GM21576 (cell line): ENCODE data around the gene ASIC3.

Experiments
- ATAC-seq: cut with Tn5 transposase; IDR thresholded peaks from one replicate; pipeline ENCODE4 v1.9.1; 2021; ENCODE audit warnings: mild to moderate bottlenecking, moderate library complexity; ENCODE audit not compliant: unreplicated experiment

ASIC3 gene

DNA sequence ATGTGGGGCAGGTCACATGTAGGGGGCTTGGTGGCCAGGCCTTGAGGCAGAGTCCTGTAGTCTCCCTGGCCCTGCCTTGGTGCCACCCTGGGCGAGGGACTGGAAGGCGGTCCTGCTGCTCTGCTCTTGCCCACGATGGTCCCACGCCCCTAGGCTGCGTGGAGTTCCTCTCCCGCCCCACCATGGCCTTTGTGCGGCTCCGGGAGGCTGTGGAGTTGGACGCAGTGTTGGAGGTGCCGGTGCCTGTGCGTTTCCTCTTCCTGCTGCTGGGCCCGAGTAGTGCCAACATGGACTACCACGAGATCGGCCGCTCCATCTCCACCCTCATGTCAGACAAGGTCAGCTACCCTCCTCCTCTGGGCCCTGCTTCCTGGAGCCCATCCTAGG, 22.2 kb downstream of the ASIC3 start:
- no peak for ATAC-seq

DNA sequence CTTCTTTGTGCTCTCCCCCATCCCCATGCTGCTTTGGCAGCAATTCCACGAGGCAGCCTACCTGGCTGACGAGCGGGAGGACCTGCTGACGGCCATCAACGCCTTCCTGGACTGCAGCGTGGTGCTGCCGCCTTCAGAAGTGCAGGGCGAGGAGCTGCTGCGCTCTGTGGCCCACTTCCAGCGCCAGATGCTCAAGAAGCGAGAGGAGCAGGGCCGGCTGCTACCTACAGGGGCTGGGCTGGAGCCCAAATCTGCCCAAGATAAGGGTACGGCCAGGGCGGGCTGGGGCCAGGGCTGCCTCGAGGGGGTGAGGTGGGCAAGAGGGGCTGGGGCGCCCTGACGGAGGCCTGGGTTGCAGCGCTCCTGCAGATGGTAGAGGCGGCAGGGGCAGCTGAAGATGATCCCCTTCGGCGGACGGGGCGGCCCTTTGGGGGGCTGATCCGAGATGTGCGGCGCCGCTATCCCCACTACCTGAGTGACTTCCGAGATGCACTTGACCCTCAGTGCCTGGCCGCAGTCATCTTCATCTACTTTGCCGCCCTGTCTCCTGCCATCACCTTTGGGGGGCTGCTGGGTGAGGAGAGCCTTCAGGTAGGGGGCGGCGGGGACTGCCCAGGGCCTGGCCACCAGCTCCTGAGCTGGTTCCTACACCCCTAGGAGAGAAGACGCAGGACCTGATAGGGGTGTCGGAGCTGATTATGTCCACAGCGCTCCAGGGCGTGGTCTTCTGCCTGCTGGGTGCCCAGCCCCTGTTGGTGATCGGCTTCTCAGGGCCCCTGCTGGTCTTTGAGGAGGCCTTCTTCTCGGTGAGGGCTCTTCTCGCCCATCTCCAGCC, 22.9 kb downstream of the ASIC3 start:
- no peak for ATAC-seq

DNA sequence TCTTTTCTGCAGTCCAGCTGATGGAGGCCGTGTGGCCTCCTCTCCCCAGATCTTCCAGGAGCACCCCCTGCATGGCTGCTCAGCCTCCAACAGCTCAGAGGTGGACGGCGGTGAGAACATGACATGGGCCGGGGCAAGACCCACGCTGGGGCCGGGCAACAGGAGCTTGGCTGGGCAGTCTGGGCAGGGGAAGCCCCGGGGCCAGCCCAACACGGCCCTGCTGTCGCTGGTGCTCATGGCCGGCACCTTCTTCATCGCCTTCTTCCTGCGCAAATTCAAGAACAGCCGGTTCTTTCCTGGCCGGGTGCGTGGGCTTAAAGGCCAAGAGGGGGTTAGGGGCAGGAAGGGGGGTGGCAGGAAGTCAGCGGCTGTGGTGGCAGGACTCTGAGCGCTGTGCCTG, 25.7 kb downstream of the ASIC3 start:
- ATAC-seq: no peak

DNA sequence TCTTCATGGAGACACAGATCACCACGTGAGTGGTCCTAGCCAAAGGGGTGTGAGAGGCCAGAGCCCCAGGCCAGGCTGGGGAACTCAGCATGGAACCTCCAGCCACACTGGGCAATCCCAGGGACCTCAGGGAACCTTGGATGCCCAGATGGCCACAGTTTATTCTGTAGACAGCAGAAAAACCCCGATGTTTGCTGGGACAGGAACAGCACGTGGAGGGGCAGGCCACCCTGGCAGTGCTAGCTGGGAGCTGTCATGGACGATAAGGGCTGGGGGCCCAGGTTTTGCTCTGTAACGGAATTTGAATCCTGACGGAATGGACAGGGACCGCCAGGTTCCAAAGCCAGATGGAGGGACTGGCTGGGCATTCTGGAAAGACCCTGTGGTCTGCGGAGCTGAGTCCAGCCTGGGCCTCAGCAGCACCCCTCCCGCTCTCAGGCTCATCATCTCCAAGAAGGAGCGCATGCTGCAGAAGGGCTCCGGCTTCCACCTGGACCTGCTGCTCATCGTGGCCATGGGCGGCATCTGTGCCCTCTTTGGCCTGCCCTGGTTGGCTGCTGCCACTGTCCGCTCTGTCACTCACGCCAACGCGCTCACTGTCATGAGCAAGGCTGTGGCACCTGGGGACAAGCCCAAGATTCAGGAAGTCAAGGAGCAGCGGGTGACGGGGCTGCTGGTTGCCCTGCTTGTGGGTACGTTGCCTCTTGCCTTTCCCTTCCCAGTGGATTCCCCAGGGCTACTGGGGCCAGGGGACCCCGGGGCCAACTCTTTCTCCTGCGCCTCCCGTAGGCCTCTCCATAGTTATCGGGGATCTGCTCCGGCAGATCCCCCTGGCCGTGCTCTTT, 26.7 kb downstream of the ASIC3 start:
- ATAC-seq: no peak

DNA sequence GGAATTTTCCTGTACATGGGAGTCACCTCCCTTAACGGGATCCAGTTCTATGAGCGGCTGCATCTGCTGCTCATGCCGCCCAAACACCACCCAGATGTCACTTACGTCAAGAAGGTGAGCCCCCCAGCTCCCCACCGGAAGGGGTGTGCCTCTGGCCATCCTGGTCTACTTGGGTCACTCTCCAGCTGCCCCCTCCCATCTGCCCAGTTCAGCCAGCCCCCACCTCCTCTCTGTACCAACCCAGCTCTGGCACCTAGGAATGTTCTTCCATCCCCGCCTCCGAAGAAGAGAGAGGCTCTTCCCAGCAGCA, 27.3 kb downstream of the ASIC3 start:
- no peak for ATAC-seq

DNA sequence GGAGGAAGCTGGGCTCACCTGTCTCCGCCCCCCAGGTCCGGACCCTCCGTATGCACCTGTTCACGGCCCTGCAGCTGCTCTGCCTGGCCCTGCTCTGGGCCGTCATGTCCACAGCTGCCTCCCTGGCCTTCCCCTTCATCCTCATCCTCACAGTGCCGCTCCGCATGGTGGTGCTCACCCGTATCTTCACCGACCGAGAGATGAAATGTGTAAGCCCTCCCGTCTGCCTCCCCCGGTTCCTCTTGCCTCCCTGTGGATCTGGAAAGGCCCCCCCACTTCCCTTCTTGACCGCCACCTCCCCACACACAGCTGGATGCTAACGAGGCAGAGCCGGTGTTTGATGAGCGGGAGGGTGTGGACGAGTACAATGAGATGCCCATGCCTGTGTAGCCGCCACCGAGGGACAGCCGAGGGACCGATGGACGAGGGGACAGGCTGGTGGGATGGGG, 27.7 kb downstream of the ASIC3 start:
- no peak for ATAC-seq

DNA sequence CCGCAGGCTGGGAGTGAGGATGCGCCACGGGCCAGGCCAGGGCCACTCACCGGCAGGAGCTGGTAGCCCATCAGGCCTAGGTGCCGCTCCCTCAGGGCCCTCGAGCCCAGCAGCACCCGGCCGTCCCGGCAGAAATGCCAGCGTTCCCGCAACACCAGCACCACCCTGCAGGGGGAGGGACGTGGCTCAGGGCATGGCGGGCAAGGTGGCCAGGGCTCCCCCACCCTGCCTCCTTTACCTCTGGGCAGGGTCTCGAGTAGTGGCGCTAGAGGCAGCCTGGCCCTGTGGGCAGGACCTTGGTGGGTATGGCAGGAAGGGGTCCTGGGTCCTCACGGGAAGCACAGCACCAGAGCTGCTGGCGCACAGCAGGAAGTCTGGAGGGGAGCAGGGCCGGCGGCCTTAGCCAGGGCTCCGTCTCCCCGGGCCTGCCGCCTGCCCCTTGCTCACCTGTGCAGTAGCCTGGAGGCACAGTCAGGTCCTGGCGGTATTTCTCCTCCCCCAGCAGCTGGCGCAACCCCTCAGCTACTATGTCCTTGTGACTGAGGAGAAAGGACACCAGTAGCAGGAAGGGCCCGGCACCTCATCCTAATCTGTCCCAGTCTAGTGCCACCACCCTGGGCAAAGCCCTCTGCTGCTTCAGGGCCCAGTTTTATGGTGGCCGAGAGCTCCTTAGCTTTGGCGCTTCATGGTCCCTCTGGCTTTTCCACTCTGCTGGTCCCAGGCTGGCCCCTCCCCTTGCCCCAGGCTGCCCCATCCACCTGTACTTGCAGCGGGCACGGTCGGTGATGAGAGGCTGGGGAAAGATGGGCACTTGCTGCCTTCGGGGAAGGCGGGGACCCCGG, 28.8 kb downstream of the ASIC3 start:
- no peak for ATAC-seq

DNA sequence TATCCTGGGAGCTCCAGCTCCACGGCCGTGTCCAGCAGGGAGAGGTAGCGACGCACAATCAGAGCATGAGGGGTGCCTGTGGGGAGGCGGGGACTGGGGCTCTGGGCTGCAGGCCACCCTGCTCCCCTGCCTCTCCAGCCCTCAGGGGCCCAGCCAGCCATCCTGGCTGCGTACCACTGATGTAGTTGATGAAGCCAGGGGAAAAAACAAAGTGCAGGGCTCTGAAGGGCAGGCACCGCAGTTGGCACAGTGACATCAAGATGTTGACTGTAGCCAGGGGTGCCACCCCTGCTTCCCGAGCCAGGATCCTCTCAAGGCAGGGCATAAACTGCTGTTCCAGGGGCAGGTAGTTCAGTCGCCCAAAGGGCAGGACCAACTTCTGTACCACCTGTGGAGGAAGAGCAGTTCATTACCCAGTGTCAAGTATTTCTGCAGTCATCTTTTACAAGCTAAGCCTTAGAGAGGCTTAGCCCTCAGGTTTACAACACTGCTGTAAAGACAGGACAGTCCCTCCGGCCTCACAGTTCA, 29.4 kb downstream of the ASIC3 start:
- no peak for ATAC-seq

DNA sequence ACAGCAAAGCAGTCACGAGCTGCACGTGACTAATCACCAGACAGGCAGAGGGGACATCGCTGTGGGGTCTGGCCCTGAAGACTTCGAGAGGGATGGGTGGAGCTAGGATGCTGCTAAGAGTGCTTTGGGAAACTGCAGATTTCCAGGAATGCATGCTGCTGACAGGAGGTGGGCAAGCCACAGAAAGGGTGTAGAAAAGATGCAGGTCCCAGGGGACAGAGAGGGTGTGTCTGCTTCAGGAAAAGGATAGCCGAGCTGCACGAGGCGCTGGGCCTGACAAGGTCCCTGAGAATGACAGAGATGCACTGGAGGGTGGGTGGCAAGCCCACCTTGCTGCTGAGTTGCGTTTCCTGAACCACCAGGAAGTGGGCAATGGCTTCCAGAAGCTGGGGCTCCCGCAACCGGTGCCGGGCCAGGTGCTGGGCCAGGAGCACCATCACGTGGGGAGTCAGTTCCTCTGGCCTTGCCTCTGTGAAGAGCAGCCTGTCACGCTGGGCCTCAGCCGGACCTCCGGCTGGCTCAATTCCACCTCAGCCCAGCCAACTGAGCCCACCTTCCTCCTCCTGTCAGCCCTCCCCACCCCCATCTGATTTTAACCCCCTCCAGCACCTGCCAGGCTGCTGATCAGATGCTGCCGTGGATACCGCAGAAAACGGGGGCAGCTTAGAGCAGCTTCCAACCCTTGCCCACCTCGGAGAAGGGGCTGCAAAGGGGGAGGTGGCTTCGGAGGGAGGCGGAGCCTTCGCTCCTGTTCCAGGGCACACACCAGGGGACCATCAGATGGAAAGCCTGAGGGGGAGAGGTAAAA, 30.1 kb downstream of the ASIC3 start:
- ATAC-seq: no peak

DNA sequence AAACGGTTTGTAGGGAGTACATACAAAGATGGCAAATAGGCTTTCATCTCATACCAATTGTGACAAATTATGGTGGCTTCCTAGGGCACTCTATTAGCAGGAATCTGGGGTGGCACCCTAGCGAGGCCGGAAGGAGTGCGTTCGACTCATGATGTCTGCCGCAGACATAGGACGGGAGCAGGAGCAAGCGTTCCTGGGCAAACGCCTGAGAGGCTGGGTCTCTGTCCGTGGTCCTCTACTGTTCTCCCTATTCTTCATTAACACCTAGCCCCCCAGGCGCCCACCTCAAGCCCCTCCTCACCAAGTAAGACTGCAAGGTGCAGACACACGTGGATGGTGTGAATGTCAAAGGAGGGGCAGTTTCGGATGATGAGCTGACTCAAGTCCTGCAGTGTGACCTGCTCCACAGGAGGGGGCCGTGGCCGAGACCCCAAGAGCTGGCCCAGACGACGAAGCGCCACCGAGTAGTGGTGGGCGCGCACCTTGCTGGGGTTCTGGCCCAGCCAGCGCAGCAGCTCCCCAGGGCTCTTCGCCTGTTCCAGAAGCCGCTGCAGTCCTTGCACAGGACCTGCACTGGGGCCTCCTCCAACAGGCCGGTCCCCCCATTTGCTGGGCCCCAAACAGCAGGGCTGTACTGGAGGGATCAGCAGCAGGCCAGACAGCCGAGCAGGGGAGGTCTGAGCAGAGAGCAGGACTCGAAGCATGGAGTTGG, 31.0 kb downstream of the ASIC3 start:
- no peak for ATAC-seq

DNA sequence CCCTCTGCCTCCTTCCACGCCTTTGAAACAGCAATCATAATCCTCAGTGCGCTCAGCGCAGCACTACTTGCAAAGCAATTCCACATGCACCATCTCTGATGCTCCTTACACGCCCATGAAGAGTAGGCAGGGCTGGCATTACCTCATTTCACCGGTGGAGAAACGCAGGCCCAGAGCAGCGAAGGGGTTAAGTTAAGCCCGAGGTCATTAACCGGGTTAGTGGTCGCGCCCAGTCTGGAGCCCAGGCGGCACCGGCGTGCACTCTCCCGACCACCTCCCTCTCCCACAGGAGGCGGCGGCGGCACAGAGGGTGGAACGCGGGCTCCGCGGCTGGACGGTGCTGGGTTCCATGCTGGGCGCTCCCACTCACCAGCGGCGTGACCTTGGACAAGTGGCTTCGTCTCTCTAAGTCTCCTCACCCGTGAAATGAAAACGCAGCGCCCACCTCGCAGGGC, 31.8 kb downstream of the ASIC3 start:
- no peak for ATAC-seq

DNA sequence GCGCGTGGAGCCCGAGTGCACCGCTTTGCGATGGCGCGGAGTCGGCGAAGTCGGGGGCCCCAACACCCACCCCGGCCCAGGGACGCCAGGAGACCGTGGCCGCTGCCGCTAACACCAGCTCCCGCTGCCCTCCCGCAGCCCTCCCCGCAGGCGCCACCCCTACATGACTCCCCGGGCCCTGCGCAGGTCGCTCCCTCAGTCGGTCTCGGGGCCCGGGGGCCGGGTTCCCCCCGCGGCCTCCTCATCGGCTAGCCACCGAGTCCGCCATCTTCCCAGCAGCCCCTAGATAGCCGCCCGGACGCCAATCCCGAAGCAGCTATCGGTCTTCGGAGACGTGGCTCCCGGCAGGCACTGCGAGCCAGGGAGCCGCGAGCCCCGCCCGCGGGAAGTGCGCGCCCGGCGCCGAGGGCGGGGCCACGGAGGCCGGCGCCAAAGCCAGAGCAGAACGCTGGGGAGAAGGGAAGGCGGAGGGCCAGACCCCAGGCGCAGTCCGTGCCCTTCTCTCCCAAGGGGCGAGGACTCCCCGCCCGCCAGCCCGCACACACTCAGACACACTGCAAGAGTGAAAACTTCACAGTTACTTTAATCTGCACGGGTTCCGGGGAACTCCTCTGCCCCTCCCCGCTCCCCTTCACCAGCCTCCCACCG, 32.3 kb downstream of the ASIC3 start, which contains the start of gene FASTK:
Gene FASTK (minus strand): TSS at position 288 of the 648 bp plus-strand sequence. CDS start 43 bp downstream, at position 245.
- ATAC-seq: peak; percentile 75

DNA sequence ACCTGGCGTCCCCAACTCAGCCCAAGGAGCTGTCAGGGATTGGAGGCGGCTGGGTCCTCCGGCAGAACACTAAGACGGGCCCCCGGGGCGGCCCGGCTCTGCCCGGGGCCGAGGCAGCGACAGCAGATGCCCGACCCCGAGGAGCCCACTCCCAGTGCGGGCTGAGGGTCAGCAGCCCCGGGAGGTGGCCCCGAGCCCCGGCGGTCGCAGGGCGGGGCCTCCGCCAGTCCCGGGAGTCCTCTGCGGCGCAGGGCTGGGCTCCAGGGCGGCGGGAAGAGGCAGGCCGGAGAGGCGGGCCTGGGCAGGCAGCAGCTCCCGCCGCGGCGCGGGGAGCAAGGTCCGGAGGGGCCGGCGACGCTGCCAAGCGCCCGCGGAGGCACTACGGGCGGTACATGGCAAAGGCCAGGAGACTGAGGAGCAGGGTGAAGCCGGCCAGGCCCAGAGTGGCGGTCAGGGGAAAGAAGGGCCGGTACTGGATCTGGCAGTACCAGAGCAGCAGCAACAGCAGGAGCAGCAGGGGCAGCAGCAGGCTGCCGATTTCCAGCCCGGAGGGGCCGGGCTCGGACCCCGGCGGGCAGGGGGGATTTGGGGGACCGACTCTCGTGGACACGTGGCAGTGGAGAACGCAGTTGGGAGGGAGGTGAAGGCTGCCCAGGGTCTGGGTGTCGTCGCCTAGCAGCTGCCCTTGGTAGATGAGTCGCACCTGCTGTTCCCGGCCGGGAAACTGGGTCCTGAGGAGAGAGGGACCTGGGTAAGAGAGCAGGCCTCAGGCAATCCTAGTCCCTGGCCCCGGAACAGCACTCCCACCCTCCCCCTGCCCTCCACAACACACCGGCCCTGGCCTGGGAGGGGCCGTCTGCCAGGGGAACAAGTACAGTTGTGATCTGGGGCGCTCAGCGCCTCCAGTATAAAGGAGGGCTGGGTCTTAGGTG, 33.1 kb downstream of the ASIC3 start:
- ATAC-seq: no peak

DNA sequence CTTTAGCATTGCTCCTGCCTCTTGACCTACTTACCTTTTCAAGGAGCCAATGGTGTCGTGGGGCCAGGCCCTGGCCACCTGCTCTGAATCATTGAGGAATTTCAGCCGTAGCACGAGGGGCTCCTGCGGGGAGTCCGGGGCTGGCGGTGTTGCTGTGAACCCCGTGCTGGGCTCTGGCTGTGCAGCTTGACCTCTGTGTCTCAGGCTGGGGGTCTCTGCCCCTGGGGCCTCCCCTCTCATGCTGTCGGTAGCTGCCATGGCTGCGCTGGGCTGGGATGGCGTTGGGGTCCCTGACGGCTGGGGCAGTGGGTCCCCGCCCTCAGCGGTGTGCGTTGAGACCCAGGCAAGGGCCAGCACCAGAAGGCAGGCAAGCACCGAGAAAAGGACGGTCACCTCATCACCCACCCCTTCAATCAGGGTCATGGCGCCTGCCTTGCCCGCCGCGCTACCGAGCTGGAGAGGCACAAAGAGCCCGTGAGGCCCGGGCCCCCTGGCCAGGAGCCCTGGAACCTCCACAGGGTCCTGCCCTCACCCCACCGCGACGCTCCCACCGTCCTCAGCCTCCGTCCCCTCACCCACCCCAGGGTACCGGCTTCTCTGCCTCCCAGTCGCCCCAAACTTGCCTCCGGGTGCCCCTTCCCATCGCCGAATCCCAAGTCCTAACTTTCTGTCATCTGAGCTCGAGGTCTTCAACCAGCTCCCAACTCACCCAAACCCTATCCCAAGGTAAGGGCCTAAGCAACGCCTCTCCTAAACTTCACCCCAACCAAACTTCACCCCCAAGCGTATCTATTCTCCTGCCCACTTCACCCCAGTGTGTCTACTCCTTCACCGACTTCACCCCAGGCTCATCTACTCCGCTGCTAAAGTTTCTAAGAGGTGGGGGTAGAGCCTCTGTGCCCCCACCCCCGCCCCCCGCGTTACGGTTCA, 34.1 kb downstream of the ASIC3 start:
- ATAC-seq: no peak

DNA sequence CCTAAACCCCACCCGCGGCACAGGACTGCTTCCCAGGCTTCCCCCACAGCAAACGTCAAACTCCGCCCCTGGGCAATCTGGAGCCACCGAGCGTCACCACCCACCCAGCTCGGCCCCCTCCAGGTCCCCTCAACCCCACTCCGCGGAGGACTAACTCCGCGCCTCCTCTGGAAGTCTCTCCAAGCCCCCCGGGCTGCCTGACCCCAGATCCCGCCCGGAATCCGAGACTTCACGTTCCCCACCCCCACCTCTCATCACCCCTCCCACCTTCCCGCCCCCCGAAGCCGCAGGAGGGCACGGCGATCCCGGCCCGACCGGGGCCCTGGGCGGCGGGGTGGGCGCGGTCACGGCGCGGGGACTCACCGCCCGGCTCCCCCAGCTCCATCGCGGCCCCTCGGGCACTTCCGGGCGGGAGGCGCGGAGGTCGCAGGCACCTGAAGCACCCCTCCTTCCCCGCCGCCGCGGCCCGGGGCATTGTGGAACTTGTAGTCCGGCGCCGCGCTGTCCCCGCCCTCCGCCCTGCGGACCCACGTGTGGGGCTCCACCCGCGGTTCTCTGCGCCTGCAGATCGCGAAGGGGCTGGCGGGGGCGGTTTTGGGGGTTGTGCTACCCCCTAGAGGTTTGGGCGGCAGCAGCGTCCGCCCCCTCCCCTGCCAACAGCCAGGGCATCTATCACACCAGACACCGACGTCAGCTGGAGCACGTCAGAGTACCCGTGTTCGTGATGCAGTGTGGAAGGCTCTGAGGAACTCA, 34.9 kb downstream of the ASIC3 start, which contains the start of gene TMUB1:
Gene TMUB1 (minus strand): TSS at position 423 of the 753 bp plus-strand sequence. CDS start 930 bp downstream, outside the sequence.
- ATAC-seq: peak; percentile 40

DNA sequence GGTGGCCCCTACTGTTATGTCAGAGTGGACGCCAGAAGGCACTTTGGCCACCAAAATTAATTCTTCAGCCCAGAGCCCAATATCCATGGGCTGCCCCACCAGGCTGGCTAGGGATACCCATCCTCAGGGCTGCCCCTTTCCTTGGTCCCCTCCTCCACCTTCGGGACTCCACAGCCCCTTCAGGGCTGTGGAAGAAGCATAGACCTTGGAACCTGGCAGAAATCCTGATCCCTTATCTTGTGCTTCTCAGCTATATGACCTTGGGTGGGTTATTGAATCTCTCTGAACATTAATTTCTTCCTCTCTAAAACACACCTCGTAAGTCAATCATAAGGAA, 35.5 kb downstream of the ASIC3 start:
- ATAC-seq: no peak
